Measurements from ENCODE around the gene AFTPH. TPM values are rescaled to one million over a fixed set of nuclear protein-coding genes. Genes with fewer than 3 reads are reported as not detected.

Gene AFTPH
- total RNA-seq, 6 experiments from 2014 or later = 14.9 to 24.4 (median 19.8) TPM

DNA sequence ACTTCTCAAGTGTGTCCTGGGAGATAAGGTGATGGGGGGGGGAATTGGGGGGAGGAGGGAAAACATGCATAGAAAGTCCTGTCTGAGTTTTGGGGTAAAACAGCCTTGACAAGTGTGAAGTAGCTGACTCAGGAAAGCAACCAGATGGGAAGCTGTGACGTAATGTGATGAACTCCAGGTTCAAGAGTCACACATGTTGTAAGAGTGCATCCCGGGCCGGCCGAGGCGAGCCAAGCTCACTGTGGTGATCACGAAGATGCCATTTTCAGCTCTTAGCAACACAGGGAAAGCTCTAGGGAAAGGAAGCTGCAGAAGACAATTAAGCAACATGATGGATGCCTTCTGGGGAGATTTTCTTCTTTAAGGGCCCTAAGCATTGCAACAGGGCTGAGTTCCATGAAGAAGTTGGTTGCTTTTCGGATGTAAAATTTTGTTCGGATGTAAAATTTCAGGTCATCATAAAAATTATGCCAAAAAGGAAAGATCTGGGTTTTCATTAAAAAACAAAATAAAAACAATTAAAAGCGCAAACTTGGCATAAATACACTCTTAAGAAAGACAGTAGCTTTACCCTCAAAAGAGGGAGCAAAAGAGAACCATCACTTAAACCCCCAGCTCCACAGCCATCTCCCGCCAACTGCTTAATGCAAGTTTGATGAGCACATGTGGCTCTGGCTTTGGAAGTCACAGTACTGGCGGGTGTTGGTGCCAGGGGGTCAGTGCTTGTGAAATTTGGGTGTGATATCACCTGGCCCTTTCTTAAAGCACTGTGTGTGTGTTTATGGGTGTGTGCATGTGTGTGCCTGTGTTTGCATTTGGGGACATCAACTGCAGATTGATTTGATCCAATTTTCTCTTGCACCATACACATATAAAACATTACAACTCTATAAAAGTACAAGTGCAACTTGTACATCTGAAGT, 110.5 kb downstream of the AFTPH start:
- H3K4me1 ChIP-seq = peaks cover 0 to 24% (median 2%) of the 10 kb centered on the region in 4 donors
- TF ChIP-seq POLR2A (IDR thresholded peaks at IDR 0.05) = no peak
- TF ChIP-seq, protein P1, sequence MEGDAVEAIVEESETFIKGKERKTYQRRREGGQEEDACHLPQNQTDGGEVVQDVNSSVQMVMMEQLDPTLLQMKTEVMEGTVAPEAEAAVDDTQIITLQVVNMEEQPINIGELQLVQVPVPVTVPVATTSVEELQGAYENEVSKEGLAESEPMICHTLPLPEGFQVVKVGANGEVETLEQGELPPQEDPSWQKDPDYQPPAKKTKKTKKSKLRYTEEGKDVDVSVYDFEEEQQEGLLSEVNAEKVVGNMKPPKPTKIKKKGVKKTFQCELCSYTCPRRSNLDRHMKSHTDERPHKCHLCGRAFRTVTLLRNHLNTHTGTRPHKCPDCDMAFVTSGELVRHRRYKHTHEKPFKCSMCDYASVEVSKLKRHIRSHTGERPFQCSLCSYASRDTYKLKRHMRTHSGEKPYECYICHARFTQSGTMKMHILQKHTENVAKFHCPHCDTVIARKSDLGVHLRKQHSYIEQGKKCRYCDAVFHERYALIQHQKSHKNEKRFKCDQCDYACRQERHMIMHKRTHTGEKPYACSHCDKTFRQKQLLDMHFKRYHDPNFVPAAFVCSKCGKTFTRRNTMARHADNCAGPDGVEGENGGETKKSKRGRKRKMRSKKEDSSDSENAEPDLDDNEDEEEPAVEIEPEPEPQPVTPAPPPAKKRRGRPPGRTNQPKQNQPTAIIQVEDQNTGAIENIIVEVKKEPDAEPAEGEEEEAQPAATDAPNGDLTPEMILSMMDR (IDR thresholded peaks at IDR 0.05) = no peak
- H3K27me3 ChIP-seq = no peaks in the 10 kb centered on the region
- 40% methylated on average over 11 of the region's 11 CpGs for WGBS (ENCODE audit: insufficient coverage, low coverage, low lambda C conversion rate, missing lambda C conversion rate)
- no peaks in the 10 kb centered on the region for H3K9me3 ChIP-seq
- intact Hi-C loops (cut with DNase I) = no loop called here
- H3K4me3 ChIP-seq = no peak overlapping the region
- DNase-seq = peak in 1 of 3 donors; percentile 38
- ATAC-seq = peak; percentile 33 to 78 (median 50)
- peaks cover 0 to 29% (median 3%) of the 10 kb centered on the region in 4 donors for H3K36me3 ChIP-seq
- H3K27ac ChIP-seq = no peak overlapping the region

DNA sequence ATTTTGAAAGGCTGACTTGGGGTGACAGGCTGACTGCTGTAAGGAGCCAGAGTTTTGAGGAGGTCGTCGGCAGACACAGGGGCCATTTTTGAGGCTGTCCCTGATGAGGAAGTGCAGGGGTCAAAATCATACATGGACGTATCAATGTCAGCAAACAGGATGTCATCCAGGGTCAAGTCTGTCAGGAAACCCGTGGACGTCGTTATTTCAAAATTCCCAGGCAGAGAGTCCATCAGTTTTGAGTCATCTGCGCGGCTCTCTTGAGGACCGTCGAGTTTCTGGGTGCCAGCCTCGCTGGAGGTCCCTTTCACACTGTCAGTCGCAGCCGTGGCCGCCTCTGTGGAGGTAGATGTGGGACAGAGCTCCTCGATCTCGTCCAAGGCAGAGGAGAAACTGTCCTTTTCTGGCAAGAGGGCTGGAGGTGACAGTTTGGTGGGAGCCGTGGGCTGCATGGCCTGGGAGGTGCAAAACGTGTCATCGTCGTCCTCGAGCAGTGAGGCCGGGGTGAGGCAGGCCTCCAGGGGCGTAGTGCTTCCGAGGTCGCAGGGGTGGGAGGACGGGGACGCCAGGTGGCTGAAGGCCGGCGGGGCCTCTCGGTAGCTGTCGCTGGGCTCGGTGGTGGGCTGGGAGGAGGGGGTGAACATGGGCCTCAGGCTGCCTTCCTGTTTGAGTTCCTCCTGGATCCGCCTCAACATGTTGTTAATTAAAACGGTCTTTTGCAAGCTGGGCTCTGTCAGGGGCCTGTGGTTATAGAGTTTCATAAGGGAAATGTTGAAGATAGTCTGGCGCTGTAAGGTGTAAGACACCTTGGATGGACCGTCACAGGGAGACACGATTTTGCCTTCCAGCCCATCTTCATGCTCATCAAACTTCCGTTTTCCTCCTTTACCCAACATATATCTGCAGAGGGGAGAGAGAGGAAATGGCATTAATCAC, 112.1 kb downstream of the AFTPH start:
- intact Hi-C loops (cut with DNase I) = no loop called here
- no peak overlapping the region for H3K4me3 ChIP-seq
- no peak overlapping the region for H3K27ac ChIP-seq
- no peaks in the 10 kb centered on the region for H3K9me3 ChIP-seq
- TF ChIP-seq POLR2A (IDR thresholded peaks at IDR 0.05) = no peak
- TF ChIP-seq, protein P1 (IDR thresholded peaks at IDR 0.05) = no peak
- H3K4me1 ChIP-seq = peaks cover 0 to 31% (median 8%) of the 10 kb centered on the region in 4 donors
- no peaks in the 10 kb centered on the region for H3K27me3 ChIP-seq
- DNase-seq (no peak), ATAC-seq (peak in 3 of 4 donors; percentile 31 to 37 (median 35))
- H3K36me3 ChIP-seq = peaks cover 0 to 29% (median 3%) of the 10 kb centered on the region in 4 donors
- WGBS (ENCODE audit: insufficient coverage, low coverage, low lambda C conversion rate, missing lambda C conversion rate) = 58% methylated on average over 16 of the region's 38 CpGs

DNA sequence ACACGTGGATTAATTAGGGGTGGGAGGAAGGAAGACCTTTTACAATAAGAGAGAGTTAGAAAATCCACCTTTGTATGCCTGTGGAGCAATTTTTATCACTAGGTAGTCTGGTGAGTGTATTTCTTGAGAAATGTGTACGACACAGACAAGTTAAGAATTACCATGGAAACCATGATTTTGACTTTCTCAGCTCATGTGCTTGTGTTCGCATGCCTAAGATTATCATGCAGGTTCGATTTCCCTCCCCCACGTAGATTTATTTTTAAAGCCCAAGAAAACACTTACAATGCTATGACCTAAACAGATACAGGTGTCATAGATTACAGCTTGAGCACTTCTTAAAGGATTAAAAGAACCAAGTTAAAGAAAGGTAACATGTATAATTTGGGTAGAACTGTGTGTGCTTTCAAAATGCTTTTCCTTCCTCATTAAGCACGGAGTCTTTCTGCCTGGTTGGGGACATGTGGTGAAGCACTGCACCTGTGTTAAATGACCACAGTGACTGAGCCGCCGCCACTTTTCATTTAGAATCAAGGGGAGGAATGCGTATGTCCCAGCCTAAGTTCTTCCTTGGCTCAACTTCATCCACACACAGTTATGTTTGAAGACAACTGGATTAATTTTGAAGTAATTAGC, 113.0 kb downstream of the AFTPH start:
- Histone ChIP-seq H3K9me3 (no peaks in the 10 kb centered on the region), H3K27me3 (no peaks in the 10 kb centered on the region), H3K4me3 (no peak overlapping the region), H3K36me3 (peaks cover 0 to 29% (median 3%) of the 10 kb centered on the region in 4 donors), H3K27ac (no peak overlapping the region), H3K4me1 (peaks cover 0 to 31% (median 8%) of the 10 kb centered on the region in 4 donors)
- WGBS (ENCODE audit: insufficient coverage, low coverage, low lambda C conversion rate, missing lambda C conversion rate) = 49% methylated on average over 9 of the region's 9 CpGs
- no peak for ATAC-seq
- intact Hi-C loops (cut with DNase I) = no loop called here
- no peak for DNase-seq
- no peak for TF ChIP-seq POLR2A (IDR thresholded peaks at IDR 0.05)
- TF ChIP-seq, protein P1 (IDR thresholded peaks at IDR 0.05) = no peak

DNA sequence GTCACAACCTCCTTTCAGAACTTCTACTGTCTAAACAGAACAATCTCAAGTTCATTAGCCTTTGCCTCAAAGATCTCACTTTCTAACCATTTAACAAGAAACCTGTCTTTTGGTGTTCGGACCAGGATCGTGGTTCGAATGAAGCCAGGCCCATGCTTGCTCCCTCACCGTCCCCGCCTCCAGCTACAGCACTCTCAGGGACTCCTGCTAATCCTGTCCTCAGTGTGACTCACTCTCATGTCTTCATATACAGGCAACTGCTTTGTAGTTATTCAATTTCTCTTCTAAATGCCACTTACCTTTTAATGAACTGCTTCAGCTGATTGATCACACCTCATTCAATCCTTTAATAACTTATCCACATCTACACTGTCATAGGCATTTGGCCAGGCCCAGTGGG, 113.8 kb downstream of the AFTPH start:
- no peak overlapping the region for H3K27ac ChIP-seq
- intact Hi-C loops (cut with DNase I) = no loop called here
- 77% methylated on average over 5 of the region's 5 CpGs for WGBS (ENCODE audit: insufficient coverage, low coverage, low lambda C conversion rate, missing lambda C conversion rate)
- no peaks in the 10 kb centered on the region for H3K9me3 ChIP-seq
- peaks cover 0 to 31% (median 8%) of the 10 kb centered on the region in 4 donors for H3K4me1 ChIP-seq
- H3K36me3 ChIP-seq = peaks cover 0 to 27% (median 2%) of the 10 kb centered on the region in 4 donors
- TF ChIP-seq POLR2A (IDR thresholded peaks at IDR 0.05) = no peak
- TF ChIP-seq, protein P1 (IDR thresholded peaks at IDR 0.05) = no peak
- no peak for ATAC-seq
- H3K27me3 ChIP-seq = no peaks in the 10 kb centered on the region
- H3K4me3 ChIP-seq = no peak overlapping the region
- no peak for DNase-seq

Data from right lobe of liver (tissue), 6 donors.